Gastroesophageal sphincter (tissue), 3 donors: ENCODE data around the gene DAP.

Experiments used
- EP300 ChIP-seq: sonication (generic); formaldehyde crosslinking; IDR thresholded peaks from one replicate; pipeline ENCODE4 v1.6.1; 2017; ENCODE audit warnings: antibody characterized with exemption, mild to moderate bottlenecking
- POLR2AphosphoS5 ChIP-seq: sonication (generic); formaldehyde crosslinking; IDR thresholded peaks from one replicate; pipeline ENCODE4 v1.6.1; 2017; ENCODE audit warnings: antibody characterized with exemption
- TF ChIP-seq, protein P1 (sequence below), 4 experiments: fragments of 200-600 bp in 2 of 4; fragments of 450-650 bp in 2 of 4; sonication (generic) in 1 of 4; IDR thresholded peaks; one replicate each; pipeline ENCODE4 v1.5.1; 2017 to 2019; ENCODE audit warnings: antibody characterized with exemption in 4 of 4, mild to moderate bottlenecking in 2 of 4, moderate library complexity in 2 of 4

DNA sequence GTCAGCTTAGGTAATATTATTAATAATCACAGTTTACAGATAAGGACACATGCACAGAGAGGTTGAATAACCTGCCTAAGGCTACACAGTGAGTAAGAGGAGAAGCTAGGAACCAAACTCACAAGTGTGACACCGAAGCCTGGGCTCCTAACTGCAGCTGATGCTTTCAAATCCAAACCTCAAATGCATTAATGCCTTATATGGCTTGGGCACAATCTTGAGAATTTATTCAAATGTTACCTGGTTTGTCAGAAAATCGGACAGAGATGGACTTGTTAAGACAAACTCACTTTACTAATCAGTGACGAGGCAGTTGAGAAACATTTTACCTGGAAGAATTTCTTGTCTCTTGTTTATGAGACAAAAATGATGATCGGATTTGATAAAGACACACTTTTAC is 54.7 kb downstream of the DAP start:
- TF ChIP-seq POLR2AphosphoS5 (no peak), EP300 (no peak)
- TF ChIP-seq, protein P1, sequence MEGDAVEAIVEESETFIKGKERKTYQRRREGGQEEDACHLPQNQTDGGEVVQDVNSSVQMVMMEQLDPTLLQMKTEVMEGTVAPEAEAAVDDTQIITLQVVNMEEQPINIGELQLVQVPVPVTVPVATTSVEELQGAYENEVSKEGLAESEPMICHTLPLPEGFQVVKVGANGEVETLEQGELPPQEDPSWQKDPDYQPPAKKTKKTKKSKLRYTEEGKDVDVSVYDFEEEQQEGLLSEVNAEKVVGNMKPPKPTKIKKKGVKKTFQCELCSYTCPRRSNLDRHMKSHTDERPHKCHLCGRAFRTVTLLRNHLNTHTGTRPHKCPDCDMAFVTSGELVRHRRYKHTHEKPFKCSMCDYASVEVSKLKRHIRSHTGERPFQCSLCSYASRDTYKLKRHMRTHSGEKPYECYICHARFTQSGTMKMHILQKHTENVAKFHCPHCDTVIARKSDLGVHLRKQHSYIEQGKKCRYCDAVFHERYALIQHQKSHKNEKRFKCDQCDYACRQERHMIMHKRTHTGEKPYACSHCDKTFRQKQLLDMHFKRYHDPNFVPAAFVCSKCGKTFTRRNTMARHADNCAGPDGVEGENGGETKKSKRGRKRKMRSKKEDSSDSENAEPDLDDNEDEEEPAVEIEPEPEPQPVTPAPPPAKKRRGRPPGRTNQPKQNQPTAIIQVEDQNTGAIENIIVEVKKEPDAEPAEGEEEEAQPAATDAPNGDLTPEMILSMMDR (IDR thresholded peaks at IDR 0.05), result no peak
